Breast epithelium (tissue), 4 donors: Measurements from ENCODE around the gene BCAS3. TPM values are rescaled to one million over a fixed set of nuclear protein-coding genes. Genes with fewer than 3 reads are reported as not detected.
"Not testable (repeated sequence)": the region's sequence is repeated elsewhere in the genome, so short reads cannot be mapped to it uniquely, and the experiment has no call there.

Source experiments
- DNase-seq, 2 donors: peaks; one replicate each; pipeline ENCODE4 v3.0.0-alpha.2; 2019; ENCODE audit warnings: low spot score in 2 of 2
- H3K27ac ChIP-seq, 2 donors: fragments of 200-600 bp; sonication (generic) in 1 of 2; one replicate each; pipeline ENCODE4 v1.5.1; 2016 to 2019; ENCODE audit warnings: mild to moderate bottlenecking in 1 of 2
- H3K27me3 ChIP-seq, 2 donors: fragments of 200-600 bp; sonication (generic) in 1 of 2; one replicate each; pipeline versions ENCODE4 v1.5.1 to v1.6.0; 2017 to 2019; ENCODE audit warnings: control low read depth in 1 of 2, mild to moderate bottlenecking in 1 of 2
- H3K36me3 ChIP-seq: fragments of 200-600 bp; one replicate; pipeline ENCODE4 v1.5.1; 2019
- H3K4me1 ChIP-seq, 2 donors: fragments of 200-600 bp; sonication (generic); one replicate each; pipeline ENCODE4 v1.5.1; 2016 to 2019; ENCODE audit warnings: control low read depth in 1 of 2
- H3K4me3 ChIP-seq, 3 donors: fragments of 200-600 bp; sonication (generic); 1 replicate in 2 of 3; 2 replicates in 1 of 3; pipeline ENCODE4 v1.5.1; 2016 to 2019; ENCODE audit warnings: mild to moderate bottlenecking in 3 of 3, moderate library complexity in 2 of 3
- H3K9me3 ChIP-seq, 2 donors: fragments of 200-600 bp; sonication (generic) in 1 of 2; one replicate each; pipeline ENCODE4 v1.5.1; 2016 to 2019; ENCODE audit warnings: control low read depth in 1 of 2
- CTCF ChIP-seq, 3 donors: fragments of 450-650 bp; IDR thresholded peaks; one replicate each; pipeline ENCODE4 v1.5.1; 2016 to 2017; ENCODE audit warnings: antibody characterized with exemption in 3 of 3, mild to moderate bottlenecking in 3 of 3, moderate library complexity in 3 of 3
- POLR2A ChIP-seq: fragments of 450-650 bp; IDR thresholded peaks from one replicate; pipeline ENCODE4 v1.6.1; 2016; ENCODE audit warnings: antibody characterized with exemption, mild to moderate bottlenecking, moderate library complexity
- POLR2AphosphoS5 ChIP-seq, 3 donors: sonication (generic); formaldehyde crosslinking; IDR thresholded peaks; one replicate each; pipeline ENCODE4 v1.6.1; 2017; ENCODE audit warnings: antibody characterized with exemption in 3 of 3
- intact Hi-C: fragments of 100-400 bp; cut with DNase I; formaldehyde crosslinking; loops from one replicate; pipeline ENCODE4 v1.15.1; 2023; ENCODE audit warnings: low total_unique reads
- total RNA-seq, 3 donors: library from RNA; depleted of rRNA; stranded (reverse); fragments of >200 nt; gene quantifications; one replicate each; pipeline ENCODE4 v1.1.0, GENCODE V29; 2016

Gene BCAS3
- total RNA-seq, 3 donors from 2014 or later, result 30.8 to 47.9 (median 31.2) TPM

GRCh38 chr17:61139219-61139618 lies 461.6 kb downstream of the BCAS3 start:
- Histone ChIP-seq H3K27ac (no peak overlapping the region), H3K9me3 (no peaks in the 10 kb centered on the region), H3K27me3 (no peaks in the 10 kb centered on the region), H3K36me3 (no peaks in the 10 kb centered on the region), H3K4me1 (no peaks in the 10 kb centered on the region), H3K4me3 (no peak overlapping the region)
- TF ChIP-seq POLR2A (no peak), POLR2AphosphoS5 (IDR thresholded peaks at IDR 0.05) (no peak), CTCF (IDR thresholded peaks at IDR 0.05) (no peak)
- intact Hi-C loops, result no loop called here
- peak in 1 of 2 donors; percentile 32 for DNase-seq

GRCh38 chr17:61140081-61140786 lies 462.6 kb downstream of the BCAS3 start:
- H3K4me3 ChIP-seq, result no peak overlapping the region
- intact Hi-C loops, result no loop called here

GRCh38 chr17:61143026-61143425 lies 465.4 kb downstream of the BCAS3 start:
- intact Hi-C loops, result no loop called here
- no peak for DNase-seq
- H3K4me3 ChIP-seq, result no peak overlapping the region
- H3K4me1 ChIP-seq, result no peaks in the 10 kb centered on the region
- H3K27ac ChIP-seq, result no peak overlapping the region
- no peaks in the 10 kb centered on the region for H3K9me3 ChIP-seq
- TF ChIP-seq POLR2A (no peak), CTCF (IDR thresholded peaks at IDR 0.05) (no peak), POLR2AphosphoS5 (IDR thresholded peaks at IDR 0.05) (no peak)
- H3K36me3 ChIP-seq, result no peaks in the 10 kb centered on the region
- no peaks in the 10 kb centered on the region for H3K27me3 ChIP-seq

More at GRCh38 chr17:61140081-61140786, 462.6 kb downstream of the BCAS3 start:
- H3K4me1 ChIP-seq, result no peaks in the 10 kb centered on the region
- H3K36me3 ChIP-seq, result no peaks in the 10 kb centered on the region
- H3K27me3 ChIP-seq, result no peaks in the 10 kb centered on the region
- DNase-seq, result no peak
- no peak overlapping the region for H3K27ac ChIP-seq
- no peak for TF ChIP-seq POLR2AphosphoS5 (IDR thresholded peaks at IDR 0.05)
- TF ChIP-seq CTCF (IDR thresholded peaks at IDR 0.05), result no peak
- TF ChIP-seq POLR2A, result no peak
- no peaks in the 10 kb centered on the region for H3K9me3 ChIP-seq

GRCh38 chr17:61144137-61144536 lies 466.5 kb downstream of the BCAS3 start:
- Histone ChIP-seq H3K27ac (no peak overlapping the region), H3K36me3 (no peaks in the 10 kb centered on the region), H3K27me3 (no peaks in the 10 kb centered on the region), H3K9me3 (no peaks in the 10 kb centered on the region), H3K4me1 (no peaks in the 10 kb centered on the region), H3K4me3 (no peak overlapping the region)
- TF ChIP-seq CTCF (IDR thresholded peaks at IDR 0.05), result no peak
- no peak for TF ChIP-seq POLR2A
- no peak for TF ChIP-seq POLR2AphosphoS5 (IDR thresholded peaks at IDR 0.05)
- intact Hi-C loops, result no loop called here
- DNase-seq, result no peak

- DNase-seq, result no peak
- no peaks in the 10 kb centered on the region for H3K4me1 ChIP-seq
- TF ChIP-seq POLR2AphosphoS5 (IDR thresholded peaks at IDR 0.05) (peak in 1 of 3 donors; percentile 47), POLR2A (no peak)
- no peaks in the 10 kb centered on the region for H3K27me3 ChIP-seq
- H3K36me3 ChIP-seq, result no peaks in the 10 kb centered on the region
- intact Hi-C loops, result no loop called here
- no peak overlapping the region for H3K4me3 ChIP-seq
- H3K27ac ChIP-seq, result peak overlapping the region in 1 of 2 donors; percentile 49
- H3K9me3 ChIP-seq, result no peaks in the 10 kb centered on the region
Observed at GRCh38 chr17:61144617-61145564, 467.2 kb downstream of the BCAS3 start.

GRCh38 chr17:61146833-61147232 lies 469.2 kb downstream of the BCAS3 start:
- H3K4me1 ChIP-seq, H3K9me3 ChIP-seq, H3K27ac ChIP-seq, intact Hi-C loops, H3K27me3 ChIP-seq, DNase-seq, H3K36me3 ChIP-seq, H3K4me3 ChIP-seq: not testable (repeated sequence)
